Esophagus muscularis mucosa (tissue), 4 donors: ENCODE measurements around the gene GAS7.

Source experiments
- CTCF ChIP-seq, 3 experiments: fragments of 200-600 bp in 2 of 3; fragments of 450-650 bp in 1 of 3; sonication (generic) in 2 of 3; IDR thresholded peaks; one replicate each; pipeline ENCODE4 v1.5.1; 2017 to 2019; ENCODE audit warnings: antibody characterized with exemption in 3 of 3, mild to moderate bottlenecking in 2 of 3, moderate library complexity in 1 of 3
- EP300 ChIP-seq: sonication (generic); formaldehyde crosslinking; IDR thresholded peaks from one replicate; pipeline ENCODE4 v1.6.1; 2017; ENCODE audit warnings: antibody characterized with exemption
- POLR2A ChIP-seq: fragments of 450-650 bp; IDR thresholded peaks from one replicate; pipeline ENCODE4 v1.6.1; 2017; ENCODE audit warnings: antibody characterized with exemption, moderate library complexity, mild to moderate bottlenecking, low read depth
- POLR2AphosphoS5 ChIP-seq, 2 donors: sonication (generic); formaldehyde crosslinking; IDR thresholded peaks; one replicate each; pipeline ENCODE4 v1.6.1; 2017; ENCODE audit warnings: antibody characterized with exemption in 2 of 2

- TF ChIP-seq CTCF (IDR thresholded peaks at IDR 0.05) = no peak
- TF ChIP-seq POLR2AphosphoS5 (IDR thresholded peaks at IDR 0.05) = no peak
- TF ChIP-seq POLR2A = no peak
- no peak for TF ChIP-seq EP300
Observed at GRCh38 chr17:9887508-9887907, 310.9 kb downstream of the GAS7 start.
